NCI-H446 (cell line): ENCODE results near the gene STK39.
"Not testable (repeated sequence)": the region's sequence is repeated elsewhere in the genome, so short reads cannot be mapped to it uniquely, and the experiment has no call there.

ENCODE experiments used
- DNase-seq, 2 experiments: peaks; one replicate each; lab custom pipeline; 2025; lab: John Stamatoyannopoulos, UW

The STK39 gene

DNA sequence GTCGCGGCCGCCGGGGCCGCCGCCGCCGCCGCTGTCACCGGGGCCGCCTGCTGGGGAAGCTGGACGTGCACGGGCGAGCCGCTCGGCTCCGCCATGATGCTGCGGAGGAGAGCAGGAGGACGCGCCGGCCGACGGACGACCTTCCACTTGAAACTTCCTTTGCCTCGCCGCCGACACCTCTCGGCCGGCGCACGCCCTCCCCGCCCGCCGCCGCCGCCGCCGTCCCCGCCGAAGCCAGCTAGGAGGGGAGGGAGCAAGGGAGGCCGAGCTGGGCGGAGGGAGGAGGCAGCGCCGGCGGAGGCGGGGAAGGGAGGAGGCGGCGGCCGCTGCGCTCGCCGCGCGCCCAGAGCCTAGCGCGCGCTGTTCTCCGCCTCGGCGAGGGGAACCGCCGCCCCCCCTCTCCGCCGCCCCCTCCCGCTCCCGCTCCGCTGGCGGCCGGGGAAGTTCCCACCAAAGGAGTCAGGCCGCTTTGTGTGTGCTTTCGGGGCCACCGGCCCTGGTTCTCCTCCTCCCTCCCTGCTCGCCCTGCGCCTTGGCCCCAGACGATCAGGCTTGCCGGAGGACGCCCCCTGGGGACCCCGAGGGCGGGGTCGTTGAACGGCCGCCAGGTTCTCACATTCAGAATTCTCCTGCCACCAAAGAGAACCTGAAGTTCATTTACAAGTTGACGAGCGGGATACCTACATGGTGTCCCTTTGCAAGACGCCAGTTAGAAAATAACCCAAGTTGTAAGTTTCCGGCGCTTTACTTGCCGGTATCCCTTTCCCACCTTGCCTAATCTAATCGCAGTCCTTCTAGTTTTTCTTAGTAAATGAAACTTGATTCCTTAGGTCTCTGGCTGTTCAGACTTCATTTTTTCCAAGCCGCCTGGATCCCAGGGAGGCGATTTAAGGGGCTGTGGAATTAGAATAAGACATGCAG, at the start of gene STK39:
Gene STK39 (minus strand): TSS at position 255 of the 921 bp plus-strand sequence. CDS start 160 bp downstream, at position 95.
- peak; percentile 22 to 79 for DNase-seq

DNA sequence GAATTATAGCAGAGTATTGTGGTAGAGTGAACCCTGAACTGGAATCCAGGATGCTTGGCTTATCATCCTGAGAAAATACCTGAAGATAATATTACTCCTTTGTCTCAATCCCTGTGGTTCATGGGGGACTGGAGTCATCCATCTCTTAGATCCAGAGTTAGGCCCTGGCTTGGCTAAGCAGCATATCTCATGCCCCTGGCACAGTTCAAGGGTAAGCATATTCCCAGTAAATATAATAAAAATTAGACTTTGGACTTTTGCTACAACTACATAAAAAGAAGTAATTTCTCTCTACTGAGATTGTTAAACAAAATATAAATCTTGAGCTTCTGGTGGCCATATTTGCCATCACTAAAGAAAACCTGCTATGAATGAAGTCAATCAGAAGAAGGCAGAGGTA, 47.7 kb upstream of the STK39 start:
- DNase-seq, result no peak

DNA sequence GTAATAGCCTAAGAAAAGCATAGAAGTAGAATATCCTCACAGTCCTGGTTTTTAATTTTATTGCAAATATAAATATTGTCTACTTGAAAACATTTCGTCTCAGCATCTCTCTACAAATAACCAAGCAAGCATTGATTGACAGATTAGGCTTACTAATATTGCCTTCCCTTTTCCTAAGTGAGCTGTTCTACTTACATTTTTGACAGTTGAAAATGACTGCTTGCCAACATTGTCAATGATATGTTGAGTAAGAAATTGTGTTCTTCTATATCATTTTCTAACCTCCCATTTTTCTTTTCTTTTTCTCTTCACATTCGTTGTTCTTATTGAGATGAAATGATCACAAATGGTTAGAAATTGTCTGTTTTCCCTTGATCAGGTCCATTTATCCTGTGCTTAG, 47.0 kb upstream of the STK39 start:
- DNase-seq, result no peak

DNA sequence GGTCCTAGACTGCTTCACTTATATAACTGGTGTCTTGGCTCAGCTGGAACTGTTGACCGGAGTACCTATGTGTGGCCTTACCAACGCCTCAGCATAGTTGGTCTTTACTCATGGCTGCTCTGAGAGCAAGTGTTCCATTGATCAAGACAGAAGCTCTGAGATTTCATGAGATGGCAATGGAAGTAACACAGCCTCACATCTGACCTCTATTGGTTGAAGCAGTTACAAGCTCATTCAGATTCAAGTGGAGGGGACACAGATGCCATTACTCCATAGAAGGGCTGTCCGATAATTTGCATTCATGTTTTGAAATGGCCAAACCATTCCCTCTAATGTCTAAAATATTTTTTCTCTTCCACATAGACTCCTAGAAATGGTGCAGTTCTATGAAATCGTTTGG, 46.4 kb upstream of the STK39 start:
- no peak for DNase-seq

DNA sequence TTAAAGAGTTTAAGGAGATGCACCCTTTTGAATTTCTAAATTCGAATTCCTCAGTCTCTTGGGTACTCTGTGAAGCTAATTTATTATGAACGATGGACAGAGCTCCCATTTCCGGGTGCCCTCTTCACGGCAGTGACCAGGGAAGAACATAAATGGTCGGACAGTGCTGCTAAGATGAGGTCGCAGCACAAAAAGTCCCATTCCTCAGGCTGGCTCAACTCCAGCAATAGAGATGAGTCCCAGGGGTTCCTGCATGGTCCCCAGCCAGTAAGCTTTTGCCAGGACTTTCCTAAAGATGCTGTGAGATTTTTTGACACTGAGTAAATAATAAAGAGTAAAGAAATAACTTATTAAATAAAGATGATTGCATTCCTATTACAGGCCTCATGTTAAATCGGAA, 43.0 kb upstream of the STK39 start:
- peak in 1 of 2 experiments; percentile 3 for DNase-seq

DNA sequence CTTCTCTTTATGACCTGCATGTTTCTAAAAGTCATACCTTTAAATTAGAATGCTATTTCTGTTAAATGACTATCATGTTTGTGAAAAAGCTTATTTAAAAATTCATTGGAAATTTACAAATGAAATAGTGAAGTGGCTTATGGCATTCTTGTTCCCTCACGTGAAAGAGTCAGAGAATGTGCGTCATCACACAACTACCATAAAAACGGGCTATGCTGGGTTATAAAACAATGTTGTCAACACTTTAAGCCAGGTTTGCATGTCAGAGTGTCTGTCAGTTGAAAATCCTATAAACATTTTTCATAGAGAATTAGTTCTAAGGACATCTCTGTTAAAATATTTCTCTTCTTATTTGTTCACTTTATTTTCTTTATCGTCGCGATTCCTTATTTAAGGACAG, 42.5 kb upstream of the STK39 start:
- DNase-seq, result no peak

DNA sequence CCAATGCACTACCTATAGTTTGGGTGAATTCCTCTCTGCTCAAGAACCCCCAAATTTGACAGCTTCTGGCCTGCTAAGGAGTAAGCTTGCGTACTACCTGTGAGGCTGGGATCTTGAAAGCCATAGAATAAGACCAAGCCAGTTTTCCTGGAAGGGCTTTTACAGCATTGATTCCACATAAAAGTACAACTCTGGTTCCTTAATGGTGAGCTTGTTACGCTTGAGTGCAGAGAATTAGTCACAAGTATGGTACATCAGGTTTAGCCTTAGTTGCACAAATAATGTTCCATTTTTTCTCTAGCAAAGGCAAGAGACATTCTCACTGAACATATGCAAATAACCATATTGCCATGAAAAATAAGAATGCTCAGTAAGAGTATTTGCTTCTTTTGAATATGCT, 39.1 kb upstream of the STK39 start:
- no peak for DNase-seq

DNA sequence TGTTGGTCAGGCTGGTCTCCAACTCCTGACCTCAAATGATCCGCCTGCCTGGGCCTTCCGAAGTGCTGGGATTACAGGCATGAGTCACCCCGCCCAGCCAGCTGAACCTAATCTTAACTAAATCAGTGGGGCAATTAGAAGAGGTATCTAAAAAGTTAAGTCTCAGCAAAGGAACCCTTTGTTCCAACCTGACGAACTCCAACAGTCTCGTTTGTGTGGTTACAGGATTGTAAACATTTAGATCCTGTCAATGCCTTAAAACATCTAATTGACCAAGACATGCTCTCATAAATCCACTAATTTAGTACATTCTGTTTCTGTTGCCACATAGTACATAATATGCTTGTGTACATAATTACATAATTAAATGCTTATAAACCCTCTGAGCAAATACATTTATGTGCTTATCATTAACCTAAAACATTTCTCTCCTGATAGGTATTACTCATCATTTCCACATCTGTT, 31.1 kb upstream of the STK39 start:
- no peak for DNase-seq

DNA sequence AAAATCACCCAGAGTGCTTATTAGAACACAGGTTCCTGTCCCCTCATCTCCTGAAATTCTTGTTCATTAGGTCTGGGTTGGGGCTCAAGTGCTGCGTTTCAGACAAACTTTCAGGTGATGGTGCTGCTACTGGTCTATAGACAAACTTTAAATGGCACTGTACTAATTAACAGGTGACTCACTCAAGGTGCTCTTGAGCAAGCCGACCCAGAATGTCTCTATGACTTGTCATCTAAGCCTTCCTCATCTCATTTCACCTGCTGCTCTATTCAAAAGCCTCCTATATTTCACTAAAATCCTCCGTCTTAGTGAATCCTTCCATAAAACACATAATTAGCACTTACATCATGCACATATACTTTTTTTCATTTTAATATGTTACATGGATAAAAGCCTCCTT, 29.9 kb upstream of the STK39 start:
- no peak for DNase-seq

DNA sequence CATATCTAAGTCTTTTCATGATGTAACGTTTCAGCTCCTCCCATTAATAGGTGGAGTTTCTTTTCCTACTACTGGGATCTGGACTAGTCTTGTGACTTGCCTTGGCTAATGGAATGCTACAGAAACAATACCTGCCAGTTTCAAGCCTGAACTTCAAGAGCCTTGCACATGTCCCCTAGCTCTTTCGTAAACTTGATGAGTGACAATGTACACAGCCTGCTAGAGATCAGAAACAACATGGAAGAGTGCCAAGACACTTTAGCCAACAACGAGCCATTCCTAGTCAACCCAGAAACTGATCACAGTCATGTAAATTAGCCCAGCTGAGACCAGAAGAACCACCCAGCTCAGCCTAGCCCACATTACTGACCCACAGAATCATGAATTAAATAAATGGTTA, 24.8 kb upstream of the STK39 start:
- no peak for DNase-seq

DNA sequence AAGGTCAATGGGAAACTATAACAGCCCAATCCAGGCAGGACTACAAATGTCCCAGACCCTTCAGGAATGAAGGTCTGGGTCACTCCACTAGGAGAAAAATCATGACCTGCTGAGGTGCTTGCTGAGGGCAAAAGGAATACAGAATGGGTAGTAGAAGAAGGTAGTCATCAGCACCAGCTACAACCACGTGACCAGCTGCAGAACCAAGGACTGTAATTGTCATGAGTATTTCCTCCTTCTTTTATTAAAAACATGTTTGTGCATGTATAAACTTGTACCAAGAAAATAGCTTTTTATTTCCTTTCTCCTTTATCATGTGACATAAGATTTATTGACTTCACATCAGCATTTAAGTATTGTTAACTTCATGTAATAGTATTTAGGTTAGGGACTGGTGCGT, 15.5 kb upstream of the STK39 start:
- not testable (repeated sequence) for DNase-seq

DNA sequence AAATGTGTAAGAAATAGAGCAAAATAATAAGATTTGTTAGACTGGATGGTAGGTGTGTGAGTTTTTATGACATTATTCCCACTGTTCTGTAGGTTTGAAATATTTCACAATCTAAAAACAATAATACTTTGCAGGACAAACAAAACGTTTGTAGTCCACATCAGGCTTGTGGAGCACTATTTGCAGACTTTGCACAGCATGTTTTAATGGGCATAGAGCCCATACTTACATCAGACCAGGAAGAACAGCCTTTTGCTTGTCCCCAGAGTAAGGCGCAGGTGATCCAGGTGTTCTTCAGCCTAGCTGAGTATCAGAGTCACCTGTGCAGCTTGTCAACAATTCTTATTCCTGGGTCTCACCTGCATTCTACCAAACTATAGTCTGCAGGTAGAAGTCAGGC, 9.1 kb upstream of the STK39 start:
- no peak for DNase-seq

DNA sequence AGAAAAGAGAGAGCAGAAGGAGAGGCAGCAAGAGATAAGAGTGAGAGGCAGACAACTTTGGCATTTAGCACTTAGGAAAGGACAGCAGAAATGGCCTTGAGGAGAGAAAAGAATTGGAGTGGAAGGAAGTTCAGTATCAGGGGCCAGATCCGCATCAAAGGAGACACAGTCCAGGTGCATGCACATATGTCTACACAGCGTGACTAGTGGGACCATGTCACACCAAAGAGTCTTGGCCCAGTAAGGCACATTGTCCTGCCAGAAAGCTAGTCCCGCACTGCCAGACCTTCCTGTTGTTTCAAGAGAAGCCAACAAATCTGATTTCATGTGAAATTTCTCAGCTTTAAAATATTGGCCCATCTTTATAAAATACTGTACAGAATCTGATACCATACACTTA, 8.5 kb upstream of the STK39 start:
- peak in 1 of 2 experiments; percentile 29 for DNase-seq

DNA sequence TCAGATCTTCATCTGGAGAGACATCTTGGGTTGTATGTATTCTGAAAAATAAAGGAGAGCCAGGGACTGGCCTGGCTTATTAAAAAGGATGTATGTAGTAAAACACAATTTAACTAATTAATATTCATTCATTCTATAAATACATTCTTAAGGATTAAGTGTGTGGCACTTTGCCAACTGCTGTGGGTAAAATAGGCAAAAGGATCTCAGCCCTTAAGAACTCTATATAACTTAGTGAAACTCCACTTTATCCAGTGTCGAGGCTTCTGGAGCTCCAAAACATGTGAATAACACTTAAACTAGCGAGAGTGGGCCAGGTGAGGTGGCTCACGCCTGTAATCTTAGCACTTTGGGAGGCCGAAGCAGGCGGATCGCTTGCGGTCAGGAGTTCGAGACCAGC, 7.7 kb upstream of the STK39 start:
- no peak for DNase-seq

DNA sequence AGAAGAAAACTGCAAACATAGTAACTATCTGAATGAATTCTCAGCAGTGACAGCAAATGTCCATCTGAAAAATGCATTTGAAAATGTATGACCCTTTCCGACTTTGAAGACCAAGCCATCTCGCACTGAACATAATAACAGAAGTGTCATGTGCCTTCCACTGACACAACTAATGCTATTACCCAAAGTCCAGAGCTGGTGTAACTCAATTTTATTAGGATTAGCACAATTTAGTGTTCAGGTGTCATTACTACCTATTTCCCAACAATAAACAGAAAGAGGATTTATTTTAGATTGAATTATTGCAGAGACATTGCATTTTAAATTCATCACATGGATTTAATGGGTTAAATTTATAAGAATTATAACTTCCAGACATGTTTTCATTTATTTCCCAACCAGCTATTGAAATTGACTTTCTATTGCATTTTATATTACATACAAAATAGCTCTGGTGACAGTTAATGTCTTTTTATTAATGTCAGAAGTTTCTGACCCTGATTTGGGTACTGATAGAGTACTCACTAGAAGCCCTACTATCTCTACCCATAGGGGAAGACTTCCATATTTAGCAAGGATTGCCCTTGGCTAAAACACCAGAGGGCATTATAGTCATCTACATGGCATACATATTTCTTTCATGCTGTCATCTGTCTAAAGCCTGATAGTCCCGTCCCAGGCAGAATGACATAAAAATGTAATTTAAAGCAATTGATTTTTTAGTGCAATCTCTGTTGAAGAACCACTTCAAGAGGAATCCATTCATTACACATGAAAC, 7.0 kb upstream of the STK39 start:
- DNase-seq, result no peak

DNA sequence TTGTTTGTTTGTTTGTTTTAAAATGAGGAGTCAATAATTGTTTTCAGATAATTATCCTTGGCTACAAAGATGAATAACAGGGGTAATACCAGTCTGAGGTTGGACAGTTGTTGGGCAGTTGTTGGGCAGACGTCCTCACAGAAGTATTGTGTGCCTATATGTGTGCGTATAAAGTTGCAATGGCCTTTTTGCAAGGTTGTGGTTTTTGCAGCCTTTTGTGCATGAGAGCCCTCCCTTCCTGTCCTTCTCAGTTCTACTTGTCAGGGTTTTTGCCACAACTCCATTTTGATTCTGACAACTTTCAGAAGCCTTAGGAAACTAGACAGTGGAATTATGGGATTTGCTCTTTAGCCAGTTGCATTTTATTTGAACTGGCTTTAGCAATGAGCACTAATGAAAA, 6.0 kb upstream of the STK39 start:
- DNase-seq, result no peak

DNA sequence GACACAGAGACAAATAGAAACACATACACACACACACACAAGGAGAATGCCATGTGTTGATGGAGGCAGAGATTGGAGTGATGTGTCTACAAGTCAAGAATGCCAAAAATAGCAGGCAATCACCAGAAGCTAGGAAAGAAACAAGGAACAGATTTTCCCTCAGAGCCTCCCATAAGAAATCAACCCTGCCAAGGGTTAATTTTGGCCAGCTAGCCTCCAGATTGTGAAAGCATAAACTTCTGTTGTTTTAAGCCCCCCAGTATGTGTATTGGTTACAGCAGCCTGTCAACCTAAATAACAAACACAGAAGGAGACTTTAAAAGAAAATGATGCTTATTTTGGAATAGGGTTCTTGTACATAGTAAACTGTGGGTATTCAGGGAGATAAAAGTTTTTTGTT, 5.6 kb upstream of the STK39 start:
- no peak for DNase-seq

DNA sequence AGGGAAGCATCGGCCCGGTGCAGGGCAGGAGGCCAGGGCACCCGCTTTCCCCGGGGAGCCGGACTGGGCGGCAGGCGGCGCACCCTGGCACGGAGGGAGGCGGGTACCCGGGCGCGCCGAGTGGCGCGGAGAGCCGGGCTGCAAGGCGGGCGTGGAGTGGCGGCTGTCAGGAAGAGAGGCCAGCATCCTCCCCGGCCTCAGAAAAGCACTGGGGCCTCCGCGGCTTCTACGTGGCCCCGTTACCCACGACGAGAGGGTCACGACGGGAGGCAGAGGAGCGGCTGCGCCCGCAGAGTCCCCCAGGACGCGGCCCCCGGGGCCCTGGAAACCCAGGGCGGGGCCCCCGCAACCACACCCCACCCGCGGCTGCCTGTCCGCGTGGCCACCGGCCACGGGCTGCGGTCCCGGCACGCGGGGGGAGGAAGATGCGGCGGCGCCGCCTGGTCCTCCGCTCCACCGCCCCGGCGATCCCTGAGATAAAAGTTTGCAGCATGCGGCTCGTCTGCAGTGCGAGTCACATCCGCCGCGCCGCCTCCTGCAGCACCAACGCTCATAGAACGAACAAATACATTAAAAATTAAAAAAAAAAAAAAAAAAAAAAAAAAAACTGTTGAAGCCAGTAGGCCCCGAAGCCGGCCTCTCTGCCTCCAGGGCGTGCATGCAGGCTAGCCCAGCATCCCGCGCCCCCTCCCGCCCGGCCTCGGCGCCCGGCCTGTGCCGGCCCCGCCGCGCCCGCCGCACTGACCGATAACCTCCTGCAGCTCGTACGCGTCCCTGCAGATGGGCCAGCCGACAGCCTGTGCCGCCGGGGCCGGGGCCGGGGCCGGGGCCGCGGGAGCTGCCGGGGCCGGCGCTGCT, 683 bp downstream of the STK39 start:
- DNase-seq, result peak in 1 of 2 experiments; percentile 25

DNA sequence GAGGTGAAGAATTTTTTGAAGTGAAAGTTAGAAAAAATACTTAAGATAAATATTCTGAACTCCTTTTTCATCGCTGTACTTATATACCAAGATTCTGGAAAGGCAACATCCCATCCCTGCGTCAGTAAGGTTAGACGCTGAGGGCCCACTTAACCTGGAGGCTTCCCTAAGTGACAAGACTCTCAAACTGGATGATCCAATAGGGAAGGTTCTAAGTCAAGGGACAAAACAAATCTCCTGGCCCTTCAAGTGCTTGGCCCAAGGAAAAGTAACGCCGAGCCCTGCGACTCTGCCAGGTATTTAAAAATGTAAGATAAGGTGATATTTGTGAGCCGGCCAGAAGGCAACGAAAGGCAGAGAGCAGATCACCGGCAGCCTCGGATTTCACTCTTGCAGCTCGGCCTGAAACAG, 1.3 kb downstream of the STK39 start:
- no peak for DNase-seq

DNA sequence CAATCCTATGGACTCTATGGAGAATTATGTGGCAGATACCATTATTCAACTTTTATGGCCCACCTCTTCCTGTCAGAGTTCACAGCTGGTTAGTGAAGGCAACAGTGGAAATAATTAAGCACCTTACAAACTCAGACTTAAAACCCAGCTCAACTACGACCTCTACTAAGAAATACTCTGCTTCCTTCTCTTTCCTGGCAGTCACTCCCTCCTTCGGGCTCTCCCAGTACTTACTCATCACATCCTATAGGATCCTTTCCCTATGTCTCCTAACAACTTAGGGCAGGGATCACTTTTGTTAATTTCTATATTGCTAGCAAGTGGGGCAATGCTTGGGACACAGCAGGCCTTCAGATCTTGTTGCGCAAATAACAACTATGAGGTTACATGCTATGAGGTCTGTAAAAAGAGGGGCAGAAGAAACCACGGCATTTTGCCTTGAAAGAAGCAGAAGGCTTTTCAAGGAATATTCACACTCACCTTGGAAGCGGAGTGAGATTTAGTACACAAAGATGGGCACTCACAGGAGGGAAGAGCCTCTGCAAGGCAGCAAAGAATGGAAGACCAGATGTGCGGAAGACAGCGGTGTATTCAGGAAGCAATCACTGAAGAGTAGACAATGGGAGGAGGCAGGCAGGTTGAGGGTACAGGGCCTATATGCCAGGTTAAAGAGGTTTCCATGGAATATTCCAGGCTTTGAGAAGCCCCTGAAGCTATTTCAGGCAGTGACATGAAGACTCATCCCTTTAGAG, 2.1 kb downstream of the STK39 start:
- no peak for DNase-seq

DNA sequence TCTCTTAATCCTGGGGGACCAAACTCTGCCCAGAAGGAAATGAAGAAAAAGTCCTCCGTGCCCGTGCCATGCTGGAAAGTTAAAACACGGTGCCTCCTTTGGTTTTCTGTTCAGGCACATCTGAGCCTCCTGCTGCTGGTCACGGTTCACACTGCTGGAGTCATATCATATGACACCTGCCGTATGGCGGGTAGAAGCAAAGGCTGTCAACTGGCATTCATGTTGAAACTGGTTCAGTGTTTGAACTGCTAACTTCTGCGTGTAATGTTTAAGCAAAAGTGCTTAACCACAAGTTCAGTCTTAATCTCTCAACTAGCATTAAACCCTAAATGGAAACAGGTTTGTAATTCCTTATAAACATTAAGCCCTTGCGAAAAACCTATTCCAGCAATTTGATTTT, 3.1 kb downstream of the STK39 start:
- DNase-seq, result peak in 1 of 2 experiments; percentile 70
